Upper lobe of left lung (tissue), 6 donors: ENCODE measurements around the gene S100A6. TPM values are rescaled to one million over a fixed set of nuclear protein-coding genes. Genes with fewer than 3 reads are reported as not detected.

Experiments used
- ATAC-seq, 2 donors: fragments of 200-7000 bp; cut with Tn5 transposase; one replicate each; pipeline ENCODE4 v1.9.1; 2022; ENCODE audit warnings: mild to moderate bottlenecking in 2 of 2, moderate library complexity in 2 of 2; ENCODE audit not compliant: low FRiP score in 2 of 2
- DNase-seq, 2 donors: peaks; one replicate each; pipeline ENCODE4 v3.0.0-alpha.2; 2019 to 2020
- H3K27ac ChIP-seq, 4 donors: fragments of 200-600 bp; sonication (generic); one replicate each; pipeline ENCODE4 v1.5.1; 2016 to 2019
- H3K27me3 ChIP-seq, 4 donors: fragments of 200-600 bp; sonication (generic); one replicate each; pipeline ENCODE4 v1.5.1; 2017 to 2019
- H3K36me3 ChIP-seq, 4 donors: fragments of 200-600 bp; sonication (generic); one replicate each; pipeline ENCODE4 v1.5.1; 2016 to 2019
- H3K4me1 ChIP-seq, 4 donors: fragments of 200-600 bp; sonication (generic); one replicate each; pipeline ENCODE4 v1.5.1; 2018 to 2019
- H3K4me3 ChIP-seq, 4 donors: fragments of 200-600 bp; sonication (generic); one replicate each; pipeline ENCODE4 v1.5.1; 2017 to 2019; ENCODE audit warnings: mild to moderate bottlenecking in 2 of 4, moderate library complexity in 1 of 4
- H3K9me3 ChIP-seq, 4 donors: fragments of 200-600 bp; sonication (generic); one replicate each; pipeline ENCODE4 v1.5.1; 2018 to 2019
- EP300 ChIP-seq, 4 donors: sonication (generic); formaldehyde crosslinking; IDR thresholded peaks; one replicate each; pipeline ENCODE4 v1.5.1; 2017; ENCODE audit warnings: antibody characterized with exemption in 4 of 4, control low read depth in 2 of 4
- POLR2A ChIP-seq, 4 donors: fragments of 450-650 bp; IDR thresholded peaks; one replicate each; pipeline ENCODE4 v1.5.1; 2016 to 2017; ENCODE audit warnings: antibody characterized with exemption in 4 of 4, mild to moderate bottlenecking in 2 of 4
- POLR2AphosphoS5 ChIP-seq, 2 donors: sonication (generic); formaldehyde crosslinking; IDR thresholded peaks; one replicate each; pipeline ENCODE4 v1.5.1; 2017; ENCODE audit warnings: antibody characterized with exemption in 2 of 2
- WGBS, 2 donors: methylation state at CpG; one replicate each; pipeline ENCODE4 v1.1.5; 2017 to 2018; 5-methylcytosine and 5-hydroxymethylcytosine counted together
- total RNA-seq, 6 donors: library from RNA; depleted of rRNA in 4 of 6; stranded (reverse); fragments of >200 nt in 4 of 6; gene quantifications; one replicate each; pipeline versions ENCODE4 v1.1.0 to v1.2.1, GENCODE V29; 2016 to 2021
- TF ChIP-seq, protein P1 (sequence below), 6 experiments: fragments of 450-650 bp in 4 of 6; fragments of 200-600 bp in 2 of 6; sonication (generic) in 2 of 6; IDR thresholded peaks; one replicate each; pipeline ENCODE4 v1.5.1; 2016 to 2019; ENCODE audit warnings: antibody characterized with exemption in 6 of 6
- donor health status: DM: no; HTN: no; CAD: no; lungs with moderate emphysema.
- donor health status: DM: no; HTN: yes; CAD: no; lungs with severe emphysema.

The S100A6 gene
- total RNA-seq, 6 donors from 2014 or later, result 399 to 1,595 (median 925) TPM

DNA sequence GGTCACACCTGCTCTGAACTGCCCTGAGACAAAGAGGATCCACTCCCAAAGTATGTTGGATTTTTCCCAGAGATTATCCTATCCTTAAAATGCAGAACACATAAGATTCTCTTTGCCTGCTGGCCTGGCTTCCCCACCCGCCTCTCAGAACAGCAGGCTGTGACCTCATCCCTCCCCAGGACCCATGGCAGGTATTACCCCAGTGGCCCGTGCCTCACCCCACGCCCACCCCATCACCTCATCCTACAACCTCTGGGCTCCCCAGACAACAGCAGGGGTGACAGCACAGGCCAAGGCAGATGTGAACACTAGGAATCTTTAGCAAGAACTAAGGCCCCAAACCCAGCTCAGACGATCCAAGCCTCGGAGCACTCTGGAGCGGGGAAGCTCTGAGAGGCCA lies 40.3 kb downstream of the S100A6 start:
- H3K36me3 ChIP-seq, result no peaks in the 10 kb centered on the region
- no peak for DNase-seq
- H3K9me3 ChIP-seq, result no peaks in the 10 kb centered on the region
- H3K4me1 ChIP-seq, result peaks cover 0 to 6% (median 2%) of the 10 kb centered on the region in 4 donors
- no peaks in the 10 kb centered on the region for H3K27me3 ChIP-seq
- WGBS, 2 donors, result 67 to 90% methylated on average over 3 to 6 of the region's 6 CpGs
- no peak overlapping the region for H3K27ac ChIP-seq
- ATAC-seq, result no peak
- TF ChIP-seq POLR2AphosphoS5 (IDR thresholded peaks at IDR 0.05) (no peak), POLR2A (IDR thresholded peaks at IDR 0.05) (no peak), EP300 (IDR thresholded peaks at IDR 0.05) (no peak)
- TF ChIP-seq, protein P1, sequence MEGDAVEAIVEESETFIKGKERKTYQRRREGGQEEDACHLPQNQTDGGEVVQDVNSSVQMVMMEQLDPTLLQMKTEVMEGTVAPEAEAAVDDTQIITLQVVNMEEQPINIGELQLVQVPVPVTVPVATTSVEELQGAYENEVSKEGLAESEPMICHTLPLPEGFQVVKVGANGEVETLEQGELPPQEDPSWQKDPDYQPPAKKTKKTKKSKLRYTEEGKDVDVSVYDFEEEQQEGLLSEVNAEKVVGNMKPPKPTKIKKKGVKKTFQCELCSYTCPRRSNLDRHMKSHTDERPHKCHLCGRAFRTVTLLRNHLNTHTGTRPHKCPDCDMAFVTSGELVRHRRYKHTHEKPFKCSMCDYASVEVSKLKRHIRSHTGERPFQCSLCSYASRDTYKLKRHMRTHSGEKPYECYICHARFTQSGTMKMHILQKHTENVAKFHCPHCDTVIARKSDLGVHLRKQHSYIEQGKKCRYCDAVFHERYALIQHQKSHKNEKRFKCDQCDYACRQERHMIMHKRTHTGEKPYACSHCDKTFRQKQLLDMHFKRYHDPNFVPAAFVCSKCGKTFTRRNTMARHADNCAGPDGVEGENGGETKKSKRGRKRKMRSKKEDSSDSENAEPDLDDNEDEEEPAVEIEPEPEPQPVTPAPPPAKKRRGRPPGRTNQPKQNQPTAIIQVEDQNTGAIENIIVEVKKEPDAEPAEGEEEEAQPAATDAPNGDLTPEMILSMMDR (IDR thresholded peaks at IDR 0.05), result no peak
- H3K4me3 ChIP-seq, result no peak overlapping the region

DNA sequence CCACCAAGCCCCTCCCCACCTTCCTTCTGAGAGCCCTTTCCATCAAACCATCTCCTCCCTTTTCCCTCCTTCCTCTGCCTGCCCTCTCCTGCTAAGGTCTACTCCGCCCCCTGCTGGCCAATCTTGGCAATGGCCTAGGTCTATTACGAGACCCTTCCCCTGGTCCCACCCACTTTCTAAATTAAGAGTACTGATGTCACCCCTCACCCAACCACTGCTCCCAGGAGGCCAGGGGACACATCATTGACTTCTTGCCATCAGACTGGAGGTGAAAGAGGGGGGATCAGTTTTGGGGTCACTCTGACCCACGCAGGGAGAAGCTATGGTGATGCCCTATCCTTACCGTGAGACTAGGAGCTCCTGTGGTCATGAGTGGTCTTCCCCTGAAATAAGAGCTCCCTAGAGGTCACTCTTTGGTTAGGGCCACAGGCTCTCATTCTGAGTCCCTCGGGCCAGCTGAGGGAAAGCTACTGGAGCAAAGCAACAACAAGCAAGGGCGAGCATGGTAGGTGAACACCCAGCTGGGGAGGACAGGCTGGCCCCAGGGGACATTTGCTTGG lies 40.7 kb downstream of the S100A6 start:
- Histone ChIP-seq H3K27me3 (no peaks in the 10 kb centered on the region), H3K36me3 (no peaks in the 10 kb centered on the region), H3K4me1 (peaks cover 0 to 6% (median 2%) of the 10 kb centered on the region in 4 donors), H3K4me3 (no peak overlapping the region), H3K9me3 (no peaks in the 10 kb centered on the region), H3K27ac (no peak overlapping the region)
- TF ChIP-seq POLR2A (IDR thresholded peaks at IDR 0.05) (no peak), EP300 (IDR thresholded peaks at IDR 0.05) (no peak), POLR2AphosphoS5 (IDR thresholded peaks at IDR 0.05) (no peak)
- TF ChIP-seq, protein P1 (IDR thresholded peaks at IDR 0.05), result peak; percentile 82 to 92 (median 88)
- DNase-seq (peak in 1 of 2 donors; percentile 63), ATAC-seq (peak; percentile 74 to 77)
- 37 to 47% methylated on average over 5 to 6 of the region's 6 CpGs for WGBS, 2 donors

DNA sequence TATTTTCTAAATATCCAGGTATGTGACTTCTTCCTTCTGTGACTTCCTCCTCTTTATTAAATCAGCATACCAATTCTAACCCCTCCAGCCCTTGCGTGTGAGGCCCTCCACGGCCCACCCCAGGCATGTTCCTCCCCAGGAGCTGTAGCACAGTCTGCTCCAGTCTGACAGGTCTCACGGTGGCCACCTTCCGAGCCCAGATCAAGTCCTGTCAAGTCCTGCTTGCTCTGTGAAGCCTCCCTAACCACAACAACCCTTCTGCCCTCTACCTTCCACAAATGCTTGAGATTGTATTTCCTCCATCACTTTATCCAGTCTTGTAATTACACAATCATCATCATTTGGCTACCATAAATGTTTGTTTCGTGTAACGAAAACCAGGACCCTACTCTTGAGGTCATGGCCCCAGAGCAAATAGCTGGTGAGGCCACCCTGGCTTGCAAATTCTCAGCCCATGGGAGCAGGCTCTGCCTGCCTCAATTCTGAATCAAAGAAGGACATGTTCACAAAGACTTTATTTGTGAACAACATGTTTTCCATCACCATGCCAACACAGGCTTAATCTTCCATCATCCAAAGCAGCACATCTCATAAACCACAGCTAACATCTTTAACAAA lies 42.3 kb downstream of the S100A6 start:
- Histone ChIP-seq H3K36me3 (no peaks in the 10 kb centered on the region), H3K4me1 (peaks cover 0 to 6% (median 2%) of the 10 kb centered on the region in 4 donors), H3K27me3 (no peaks in the 10 kb centered on the region), H3K9me3 (no peaks in the 10 kb centered on the region), H3K27ac (no peak overlapping the region), H3K4me3 (no peak overlapping the region)
- no peak for ATAC-seq
- TF ChIP-seq EP300 (IDR thresholded peaks at IDR 0.05), result no peak
- no peak for TF ChIP-seq POLR2A (IDR thresholded peaks at IDR 0.05)
- TF ChIP-seq, protein P1 (IDR thresholded peaks at IDR 0.05), result no peak
- no peak for TF ChIP-seq POLR2AphosphoS5 (IDR thresholded peaks at IDR 0.05)
- DNase-seq, result no peak
- 74 to 81% methylated on average over 6 of the region's 6 CpGs for WGBS, 2 donors

DNA sequence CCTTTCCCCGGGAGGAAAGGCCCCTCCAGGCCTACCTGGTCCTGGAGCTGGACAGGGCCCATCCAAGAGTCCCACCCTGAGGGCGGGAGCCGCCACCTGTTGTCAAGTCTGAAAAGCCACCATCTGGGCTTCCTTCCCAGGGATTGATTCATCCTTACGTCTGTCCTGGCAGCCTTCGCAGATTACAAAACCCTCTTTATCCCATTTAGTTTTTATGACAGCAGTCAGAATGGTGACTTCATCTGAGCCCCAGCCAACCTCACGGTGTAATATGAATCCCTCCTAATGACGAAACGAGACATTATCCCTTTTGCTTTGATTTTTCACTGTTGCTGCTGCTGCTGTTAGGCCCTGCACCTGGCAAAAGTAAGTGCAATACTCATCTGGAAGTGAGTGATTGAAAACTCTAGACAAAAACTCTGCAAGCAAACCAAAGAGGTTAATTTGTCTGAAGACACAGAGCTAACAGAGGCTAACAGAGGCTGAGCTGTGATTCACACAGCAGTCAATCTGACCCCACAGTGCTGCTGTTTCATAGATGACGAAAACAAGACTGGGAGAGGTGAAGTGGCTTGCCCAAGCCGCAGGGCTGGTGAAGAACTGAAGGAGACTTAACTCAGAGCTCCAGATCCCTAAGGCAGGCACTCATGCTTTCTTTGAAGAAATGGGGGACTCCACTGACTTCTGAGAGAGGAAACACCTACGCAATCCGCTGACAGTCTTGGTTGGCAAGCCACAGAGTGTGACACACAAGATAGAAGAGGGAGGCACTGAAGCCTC lies 45.3 kb downstream of the S100A6 start:
- Histone ChIP-seq H3K27ac (peak overlapping the region in 3 of 4 donors; percentile 28 to 59 (median 35)), H3K27me3 (no peaks in the 10 kb centered on the region), H3K4me3 (no peak overlapping the region), H3K36me3 (no peaks in the 10 kb centered on the region), H3K4me1 (peaks cover 0 to 6% (median 2%) of the 10 kb centered on the region in 4 donors), H3K9me3 (no peaks in the 10 kb centered on the region)
- TF ChIP-seq, protein P1 (IDR thresholded peaks at IDR 0.05), result no peak
- TF ChIP-seq POLR2A (IDR thresholded peaks at IDR 0.05), result no peak
- no peak for TF ChIP-seq POLR2AphosphoS5 (IDR thresholded peaks at IDR 0.05)
- TF ChIP-seq EP300 (IDR thresholded peaks at IDR 0.05), result no peak
- ATAC-seq, result peak; percentile 23 to 84
- DNase-seq, result no peak
- WGBS, 2 donors, result 48 to 50% methylated on average over 11 to 12 of the region's 12 CpGs
